Measurements from ENCODE around the gene SRRM4. TPM values are rescaled to one million over a fixed set of nuclear protein-coding genes. Genes with fewer than 3 reads are reported as not detected.

Gene SRRM4
- total and polyA plus RNA-seq, 10 of the 15 experiments (the other 5 are each of a cell fraction or from before 2014, with no cell fraction given): under 0.01 to 0.01 TPM; not detected in 8

DNA sequence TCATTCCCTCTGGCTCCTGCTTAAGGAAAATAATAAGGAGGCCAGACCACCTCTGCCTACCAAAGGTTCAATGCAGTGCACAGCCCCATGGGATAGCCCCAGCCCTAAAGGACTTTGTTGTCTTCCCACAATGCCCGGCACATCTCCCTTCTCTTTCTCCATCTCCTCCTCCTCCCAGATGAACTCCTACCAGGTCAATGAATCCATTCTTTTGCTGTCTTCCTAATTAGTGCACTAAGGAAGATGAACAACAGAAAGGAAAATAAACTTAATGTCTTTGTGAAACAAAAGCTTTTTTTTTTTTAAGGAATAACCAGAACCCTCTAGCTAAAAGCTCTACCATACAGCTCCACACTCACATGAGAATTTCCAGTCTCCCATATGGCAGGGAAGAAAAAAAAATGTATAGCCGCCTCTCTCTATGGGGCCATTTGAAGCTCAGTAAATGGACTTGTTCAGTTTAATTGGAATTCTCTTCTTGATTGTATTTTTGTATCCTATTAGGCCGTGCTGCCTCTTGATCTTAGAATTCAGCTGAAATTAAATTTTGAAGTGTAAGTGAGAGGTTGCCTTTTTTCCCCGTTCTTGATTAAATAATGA is 155.6 kb downstream of the SRRM4 start:
- H3K27ac ChIP-seq (ENCODE audit: control insufficient read depth, insufficient read depth): no peak overlapping the region
- no peak for FAIRE-seq
- SMC1A ChIA-PET (ENCODE audit: uncharacterized antibody, unreplicated experiment): no interaction called here
- POLR2A ChIA-PET: interaction anchor here (1.0 kb wide), 1 partner anchor 12 kb away, joined by 3 read pairs; no protein-coding TSS in a partner anchor
- no peak overlapping the region for H2AFZ ChIP-seq (ENCODE audit: control insufficient read depth, low read depth, low read length)
- H3K9me3 ChIP-seq (replicated peaks; ENCODE audit: control insufficient read depth, insufficient read depth, low read length): no peaks in the 10 kb centered on the region; the same call in 2 of the 3 replicates
- H3K9ac ChIP-seq (ENCODE audit: control insufficient read depth, insufficient read depth, low read length): no peak overlapping the region
- BruUV-seq (replicated peaks): no TSS peak
- RAD21 ChIA-PET (ENCODE audit: unreplicated experiment): no interaction called here
- 25% methylated on average over 4 of the region's 4 CpGs for WGBS (ENCODE audit: insufficient coverage, insufficient replicate concordance, low lambda C conversion rate, missing lambda C conversion rate)
- no peaks in the 10 kb centered on the region for H3K27me3 ChIP-seq (replicated peaks in 1 of 2; ENCODE audit: control insufficient read depth in 2 of 2, insufficient read depth in 2 of 2, low read length in 1 of 2)
- H3K36me3 ChIP-seq (ENCODE audit: control insufficient read depth in 2 of 2, insufficient read depth in 2 of 2, low read length in 1 of 2): no peaks in the 10 kb centered on the region
- CTCF ChIA-PET: no interaction called here
- no peaks in the 10 kb centered on the region for H3K4me1 ChIP-seq (ENCODE audit: control insufficient read depth, insufficient read depth, low read length)
- no peak overlapping the region for H3K4me2 ChIP-seq (ENCODE audit: control insufficient read depth, insufficient read depth)
- no peak for DNase-seq (ENCODE audit: low read depth, low spot score)
- no peak overlapping the region for H3K4me3 ChIP-seq
- H3K79me2 ChIP-seq (ENCODE audit: control insufficient read depth, insufficient read depth, low read length): no peaks in the 10 kb centered on the region
- intact Hi-C loops (cut with micrococcal nuclease; ENCODE audit: unreplicated experiment): no loop called here
- no peaks in the 10 kb centered on the region for H4K20me1 ChIP-seq (ENCODE audit: control insufficient read depth, insufficient read depth)
- TF ChIP-seq HCFC1 (IDR thresholded peaks at IDR 0.05; ENCODE audit: low read length) (no peak), SMAD1 (IDR thresholded peaks at IDR 0.05; ENCODE audit: low read depth, partially characterized antibody) (no peak), RB1 (IDR thresholded peaks at IDR 0.05; ENCODE audit: borderline replicate concordance) (no peak), BHLHE40 (IDR thresholded peaks at IDR 0.05; ENCODE audit: borderline replicate concordance in 1 of 2, low read depth in 2 of 2, low read length in 1 of 2) (no peak), CEBPB (IDR thresholded peaks at IDR 0.05; ENCODE audit: borderline replicate concordance in 1 of 2, low read depth in 2 of 2, low read length in 2 of 2) (no peak), POU2F2 (IDR thresholded peaks at IDR 0.05; ENCODE audit: borderline replicate concordance, low read depth, low read length) (no peak), RCOR1 (conservative IDR thresholded peaks at IDR 0.05; ENCODE audit: low read depth, low read length) (no peak), BACH1 (IDR thresholded peaks at IDR 0.05; ENCODE audit: borderline replicate concordance) (no peak), PML (IDR thresholded peaks at IDR 0.05; ENCODE audit: low read length) (no peak), MEF2A (IDR thresholded peaks at IDR 0.05; ENCODE audit: insufficient read depth, low read depth, low read length) (no peak), ZBED1 (IDR thresholded peaks at IDR 0.05; ENCODE audit: borderline replicate concordance) (no peak), RUNX3 (IDR thresholded peaks at IDR 0.05; ENCODE audit: low read length) (no peak), MXI1 (IDR thresholded peaks at IDR 0.05; ENCODE audit: low read depth, low read length) (no peak), ZSCAN29 (IDR thresholded peaks at IDR 0.05) (no peak)
- TF ChIP-seq, protein P1, sequence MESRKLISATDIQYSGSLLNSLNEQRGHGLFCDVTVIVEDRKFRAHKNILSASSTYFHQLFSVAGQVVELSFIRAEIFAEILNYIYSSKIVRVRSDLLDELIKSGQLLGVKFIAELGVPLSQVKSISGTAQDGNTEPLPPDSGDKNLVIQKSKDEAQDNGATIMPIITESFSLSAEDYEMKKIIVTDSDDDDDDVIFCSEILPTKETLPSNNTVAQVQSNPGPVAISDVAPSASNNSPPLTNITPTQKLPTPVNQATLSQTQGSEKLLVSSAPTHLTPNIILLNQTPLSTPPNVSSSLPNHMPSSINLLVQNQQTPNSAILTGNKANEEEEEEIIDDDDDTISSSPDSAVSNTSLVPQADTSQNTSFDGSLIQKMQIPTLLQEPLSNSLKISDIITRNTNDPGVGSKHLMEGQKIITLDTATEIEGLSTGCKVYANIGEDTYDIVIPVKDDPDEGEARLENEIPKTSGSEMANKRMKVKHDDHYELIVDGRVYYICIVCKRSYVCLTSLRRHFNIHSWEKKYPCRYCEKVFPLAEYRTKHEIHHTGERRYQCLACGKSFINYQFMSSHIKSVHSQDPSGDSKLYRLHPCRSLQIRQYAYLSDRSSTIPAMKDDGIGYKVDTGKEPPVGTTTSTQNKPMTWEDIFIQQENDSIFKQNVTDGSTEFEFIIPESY (IDR thresholded peaks at IDR 0.05): no peak
- TF ChIP-seq, protein P2, sequence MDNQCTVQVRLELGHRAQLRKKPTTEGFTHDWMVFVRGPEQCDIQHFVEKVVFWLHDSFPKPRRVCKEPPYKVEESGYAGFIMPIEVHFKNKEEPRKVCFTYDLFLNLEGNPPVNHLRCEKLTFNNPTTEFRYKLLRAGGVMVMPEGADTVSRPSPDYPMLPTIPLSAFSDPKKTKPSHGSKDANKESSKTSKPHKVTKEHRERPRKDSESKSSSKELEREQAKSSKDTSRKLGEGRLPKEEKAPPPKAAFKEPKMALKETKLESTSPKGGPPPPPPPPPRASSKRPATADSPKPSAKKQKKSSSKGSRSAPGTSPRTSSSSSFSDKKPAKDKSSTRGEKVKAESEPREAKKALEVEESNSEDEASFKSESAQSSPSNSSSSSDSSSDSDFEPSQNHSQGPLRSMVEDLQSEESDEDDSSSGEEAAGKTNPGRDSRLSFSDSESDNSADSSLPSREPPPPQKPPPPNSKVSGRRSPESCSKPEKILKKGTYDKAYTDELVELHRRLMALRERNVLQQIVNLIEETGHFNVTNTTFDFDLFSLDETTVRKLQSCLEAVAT (IDR thresholded peaks at IDR 0.05): no peak
- no peak for ATAC-seq
- in situ Hi-C loops (cut with MboI): no loop called here
